ENCODE measurements around the gene VCL. TPM values are rescaled to one million over a fixed set of nuclear protein-coding genes. Genes with fewer than 3 reads are reported as not detected.

VCL gene
- total RNA-seq, 1 experiment from 2014 or later, result 291 TPM

DNA sequence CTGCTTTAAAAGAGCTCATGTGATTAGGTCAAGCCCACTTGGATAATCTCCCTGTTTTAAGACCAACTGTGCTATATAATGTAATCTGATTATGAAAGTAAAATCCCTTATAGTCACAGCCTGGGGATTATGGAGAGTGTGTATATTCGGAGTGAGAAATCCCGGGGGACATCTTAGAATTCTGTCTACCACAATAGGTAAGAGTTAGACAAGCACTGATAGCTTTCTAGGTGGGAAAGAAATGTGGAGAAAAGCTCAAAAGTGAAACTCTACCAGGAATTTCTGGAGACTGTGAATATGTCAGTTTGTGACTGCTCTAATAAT lies 2.9 kb upstream of the VCL start:
- H3K27me3 ChIP-seq (ENCODE audit: insufficient read depth, low read length), result no peaks in the 10 kb centered on the region
- no peak overlapping the region for H2AK5ac ChIP-seq (ENCODE audit: insufficient read length, low read length)
- no peak overlapping the region for H2BK15ac ChIP-seq (ENCODE audit: low read depth, low read length)
- WGBS (ENCODE audit: extremely low coverage, insufficient read length, low lambda C conversion rate), result no CpG with 5 or more reads among the region's 2 CpGs
- H3K18ac ChIP-seq (ENCODE audit: insufficient read length, low read depth, low read length), result no peak overlapping the region
- no peak overlapping the region for H3K27ac ChIP-seq (ENCODE audit: insufficient read length, low read depth, low read length)
- Mint-ChIP-seq H3K9me3 (peaks cover 0 to 3% of the 10 kb centered on the region in 2 experiments; a peak in 1 of 5 replicates), H3K36me3 (ENCODE audit: insufficient read depth in 1 of 3, low read depth in 3 of 3) (peaks cover 15 to 16% (median 15%) of the 10 kb centered on the region in 3 experiments), H3K27ac (peak overlapping the region in 2 of 3 experiments; percentile 24 to 29; a peak in 2 of 7 replicates), H3K4me3 (no peak overlapping the region), H3K4me1 (peaks cover 17 to 18% of the 10 kb centered on the region in 2 experiments), H3K27me3 (ENCODE audit: low read depth) (no peaks in the 10 kb centered on the region; the same call in 1 of the 2 replicates)
- no peak overlapping the region for H3K23ac ChIP-seq (ENCODE audit: insufficient read length, low read depth, low read length)
- no peak overlapping the region for H2BK20ac ChIP-seq (ENCODE audit: low read depth, low read length, poor library complexity, severe bottlenecking)
- H3K4me1 ChIP-seq (ENCODE audit: insufficient read depth, low read length), result no peaks in the 10 kb centered on the region
- no peak overlapping the region for H3T11ph ChIP-seq (ENCODE audit: low read length)
- H2BK12ac ChIP-seq (ENCODE audit: insufficient read length, low read depth, low read length), result no peak overlapping the region
- H3K4ac ChIP-seq (ENCODE audit: low read depth, low read length), result no peak overlapping the region
- H4K8ac ChIP-seq (replicated peaks; ENCODE audit: insufficient read length, low read depth, low read length), result no peak overlapping the region
- TF ChIP-seq CTCF (conservative IDR thresholded peaks at IDR 0.05), result no peak
- no peaks in the 10 kb centered on the region for H3K79me1 ChIP-seq (ENCODE audit: insufficient read depth, low read depth, low read length, poor library complexity, severe bottlenecking)
- no peak overlapping the region for H2BK120ac ChIP-seq (ENCODE audit: low read depth, low read length, poor library complexity, severe bottlenecking)
- DNase-seq, result no peak
- no peaks in the 10 kb centered on the region for H3K9me3 ChIP-seq (ENCODE audit: control insufficient read depth, low read depth, low read length)
- H4K91ac ChIP-seq (ENCODE audit: insufficient read length, low read depth, low read length), result no peak overlapping the region
- no peak overlapping the region for H3K4me2 ChIP-seq (ENCODE audit: insufficient read depth, insufficient read length, low read length)
- no peak overlapping the region for H2BK5ac ChIP-seq (ENCODE audit: insufficient read length, low read length)
- H4K5ac ChIP-seq (ENCODE audit: insufficient read length, low read depth, low read length), result no peak overlapping the region
- peaks cover 19% of the 10 kb centered on the region; the same call in 1 of the 2 replicates for H3K79me2 ChIP-seq (ENCODE audit: insufficient read depth, low read length)
- peaks cover 11% of the 10 kb centered on the region for H3K23me2 ChIP-seq (ENCODE audit: insufficient read length, low read depth, low read length, poor library complexity, severe bottlenecking)
- H3K9ac ChIP-seq (ENCODE audit: extremely low read depth, insufficient read length, low read length), result no peak overlapping the region
- peaks cover 2% of the 10 kb centered on the region for H4K20me1 ChIP-seq (ENCODE audit: control insufficient read depth, insufficient read depth, insufficient read length)
- H2AFZ ChIP-seq (ENCODE audit: low read length), result no peak overlapping the region
- no peak overlapping the region for H3K56ac ChIP-seq (ENCODE audit: insufficient read length, low read depth, low read length)
- H3K14ac ChIP-seq (ENCODE audit: insufficient read depth, low read length), result no peak overlapping the region

Measured in H9 (cell line).